ENCODE results near the gene ZNHIT6. TPM values are rescaled to one million over a fixed set of nuclear protein-coding genes. Genes with fewer than 3 reads are reported as not detected.

Gene ZNHIT6
- polyA plus RNA-seq, 1 of the 3 experiments (the other 2 are of a cell fraction), result 7.7 TPM

GRCh38 chr1:85621430-85621829 is 86.8 kb downstream of the ZNHIT6 start:
- ChIA-PET POLR2A (no interaction called here), CTCF (no interaction called here)
- no peak overlapping the region for H3K27ac ChIP-seq (ENCODE audit: low read depth in 2 of 2, low read length in 1 of 2)
- H3K9ac ChIP-seq, result no peak overlapping the region
- no peaks in the 10 kb centered on the region for H3K4me1 ChIP-seq (ENCODE audit: control insufficient read depth in 1 of 2, insufficient read depth in 2 of 2, low read depth in 1 of 2, low read length in 1 of 2)
- H3F3A ChIP-seq (replicated peaks; ENCODE audit: insufficient read depth), result no peaks in the 10 kb centered on the region
- H2AFZ ChIP-seq (ENCODE audit: low read depth), result no peak overlapping the region
- H3K4me2 ChIP-seq, result no peak overlapping the region
- peaks cover 0 to 8% of the 10 kb centered on the region in 2 experiments for H3K36me3 ChIP-seq (replicated peaks in 1 of 2; ENCODE audit: control insufficient read depth in 1 of 2, insufficient read depth in 2 of 2, low read length in 1 of 2)
- DNase-seq, result no peak
- 83% methylated on average over 1 of the region's 1 CpG for WGBS (ENCODE audit: low lambda C conversion rate)
- TF ChIP-seq GABPA (IDR thresholded peaks at IDR 0.05; ENCODE audit: low read depth), result no peak
- no peak for TF ChIP-seq FOXJ3 (CRISPR knock-in tag; IDR thresholded peaks at IDR 0.05)
- TF ChIP-seq FOSL2 (IDR thresholded peaks at IDR 0.05; ENCODE audit: borderline replicate concordance, low read depth), result no peak
- TF ChIP-seq EP300 (IDR thresholded peaks at IDR 0.05; ENCODE audit: borderline replicate concordance in 1 of 2, low read depth in 1 of 2, low read length in 1 of 2), result no peak
- H3K79me2 ChIP-seq (ENCODE audit: insufficient read depth), result no peaks in the 10 kb centered on the region
- H3K27me3 ChIP-seq (ENCODE audit: insufficient read depth), result no peaks in the 10 kb centered on the region
- no peak overlapping the region for H3K4me3 ChIP-seq (ENCODE audit: low read depth in 2 of 2, low read length in 1 of 2)
- peaks cover 13% of the 10 kb centered on the region for H3K9me3 ChIP-seq
- no peaks in the 10 kb centered on the region for H3K9me2 ChIP-seq
- H4K20me1 ChIP-seq (ENCODE audit: insufficient read depth), result no peaks in the 10 kb centered on the region

GRCh38 chr1:85617633-85618100 is 90.6 kb downstream of the ZNHIT6 start:
- Histone ChIP-seq H3K4me2 (no peak overlapping the region), H3K79me2 (ENCODE audit: insufficient read depth) (no peaks in the 10 kb centered on the region), H3K9ac (no peak overlapping the region), H3K27me3 (ENCODE audit: insufficient read depth) (no peaks in the 10 kb centered on the region), H3K9me3 (peaks cover 13% of the 10 kb centered on the region), H3K27ac (ENCODE audit: low read depth in 2 of 2, low read length in 1 of 2) (no peak overlapping the region; a peak in 1 of 4 replicates), H3K4me1 (ENCODE audit: control insufficient read depth in 1 of 2, insufficient read depth in 2 of 2, low read depth in 1 of 2, low read length in 1 of 2) (peaks cover 0 to 12% of the 10 kb centered on the region in 2 experiments; a peak in 2 of 4 replicates), H4K20me1 (ENCODE audit: insufficient read depth) (no peaks in the 10 kb centered on the region), H2AFZ (ENCODE audit: low read depth) (no peak overlapping the region), H3K4me3 (ENCODE audit: low read depth in 2 of 2, low read length in 1 of 2) (no peak overlapping the region), H3K36me3 (replicated peaks in 1 of 2; ENCODE audit: control insufficient read depth in 1 of 2, insufficient read depth in 2 of 2, low read length in 1 of 2) (peaks cover 0 to 8% of the 10 kb centered on the region in 2 experiments), H3F3A (replicated peaks; ENCODE audit: insufficient read depth) (peaks cover 12% of the 10 kb centered on the region), H3K9me2 (no peaks in the 10 kb centered on the region)
- POLR2A ChIA-PET, result no interaction called here
- WGBS (ENCODE audit: low lambda C conversion rate), result 87% methylated on average over 3 of the region's 3 CpGs
- CTCF ChIA-PET, result no interaction called here
- DNase-seq, result no peak
- TF ChIP-seq USF1 (IDR thresholded peaks at IDR 0.05; ENCODE audit: borderline replicate concordance, low read depth), result no peak
- no peak for TF ChIP-seq PBX3 (IDR thresholded peaks at IDR 0.05)
- TF ChIP-seq MXI1 (IDR thresholded peaks at IDR 0.05; ENCODE audit: low read depth, low read length), result no peak
- TF ChIP-seq MAX (IDR thresholded peaks at IDR 0.05; ENCODE audit: low read depth), result no peak
- TF ChIP-seq REST (IDR thresholded peaks at IDR 0.05; ENCODE audit: low read depth, low read length), result no peak
- no peak for TF ChIP-seq NFIC (IDR thresholded peaks at IDR 0.05; ENCODE audit: borderline replicate concordance)
- no peak for TF ChIP-seq TAF1 (IDR thresholded peaks at IDR 0.05; ENCODE audit: borderline replicate concordance, low read depth, low read length)
- TF ChIP-seq JUND (IDR thresholded peaks at IDR 0.05), result no peak
- TF ChIP-seq SIN3A (IDR thresholded peaks at IDR 0.05; ENCODE audit: borderline replicate concordance, low read depth, low read length), result no peak
- no peak for TF ChIP-seq IRF3 (IDR thresholded peaks at IDR 0.05; ENCODE audit: low read depth, low read length)
- TF ChIP-seq USF2 (IDR thresholded peaks at IDR 0.05; ENCODE audit: borderline replicate concordance, low read depth, low read length), result no peak
- no peak for TF ChIP-seq GATA2 (CRISPR knock-in tag; IDR thresholded peaks at IDR 0.05)

All from SK-N-SH (cell line).